Measurements from ENCODE around the gene CCDC158.

CCDC158 gene

GRCh38 chr4:76420762-76421581 is at the start of gene CCDC158:
TSS of gene CCDC158 (minus strand) at chr4:76421141. CDS start at chr4:76403207, 17,934 bp downstream.
- H3K27me3 ChIP-seq (ENCODE audit: insufficient read depth, low read length) = no peaks in the 10 kb centered on the region
- no peaks in the 10 kb centered on the region for H3K4me1 ChIP-seq (ENCODE audit: insufficient read depth, low read length, severe bottlenecking)
- H3K9me3 ChIP-seq (ENCODE audit: low read length) = no peaks in the 10 kb centered on the region
- no peaks in the 10 kb centered on the region for H3F3A ChIP-seq (ENCODE audit: insufficient read depth, low read length)
- no peaks in the 10 kb centered on the region for H3K36me3 ChIP-seq (ENCODE audit: insufficient read depth, low read length)
- H2AFZ ChIP-seq (ENCODE audit: low read length) = no peak within 1 kb of the TSS
- TF ChIP-seq CTCF (IDR thresholded peaks at IDR 0.05; ENCODE audit: low read length) (no peak), EZH2 (IDR thresholded peaks at IDR 0.05; ENCODE audit: borderline replicate concordance, low read length) (no peak)
- no peaks in the 10 kb centered on the region for H3K9me2 ChIP-seq (ENCODE audit: low read depth, low read length)
- no peak within 1 kb of the TSS for H3K9ac ChIP-seq (ENCODE audit: low read length)
- no peak within 1 kb of the TSS for H3K4me3 ChIP-seq (ENCODE audit: low read depth, low read length, poor library complexity, severe bottlenecking)
- H4K20me1 ChIP-seq (ENCODE audit: insufficient read depth, low read length) = no peaks in the 10 kb centered on the region
- no peak within 1 kb of the TSS for H3K27ac ChIP-seq (ENCODE audit: low read depth, low read length, poor library complexity, severe bottlenecking)
- H3K79me2 ChIP-seq (ENCODE audit: insufficient read depth, low read length) = no peaks in the 10 kb centered on the region
- no peak within 1 kb of the TSS for H3K4me2 ChIP-seq (ENCODE audit: low read length)

- no peak for TF ChIP-seq CTCF (IDR thresholded peaks at IDR 0.05; ENCODE audit: low read length)
- no peak for TF ChIP-seq EZH2 (IDR thresholded peaks at IDR 0.05; ENCODE audit: borderline replicate concordance, low read length)
- no peaks in the 10 kb centered on the region for H3K4me1 ChIP-seq (ENCODE audit: insufficient read depth, low read length, severe bottlenecking)
- no peaks in the 10 kb centered on the region for H3K27me3 ChIP-seq (ENCODE audit: insufficient read depth, low read length)
- no peaks in the 10 kb centered on the region for H3K36me3 ChIP-seq (ENCODE audit: insufficient read depth, low read length)
- H3K9ac ChIP-seq (ENCODE audit: low read length) = no peak overlapping the region
- no peak overlapping the region for H3K4me3 ChIP-seq (ENCODE audit: low read depth, low read length, poor library complexity, severe bottlenecking)
- H3K79me2 ChIP-seq (ENCODE audit: insufficient read depth, low read length) = no peaks in the 10 kb centered on the region
- no peaks in the 10 kb centered on the region for H3K9me2 ChIP-seq (ENCODE audit: low read depth, low read length)
- H3K27ac ChIP-seq (ENCODE audit: low read depth, low read length, poor library complexity, severe bottlenecking) = no peak overlapping the region
- no peak overlapping the region for H2AFZ ChIP-seq (ENCODE audit: low read length)
- no peaks in the 10 kb centered on the region for H3K9me3 ChIP-seq (ENCODE audit: low read length)
- no peak overlapping the region for H3K4me2 ChIP-seq (ENCODE audit: low read length)
- no peaks in the 10 kb centered on the region for H3F3A ChIP-seq (ENCODE audit: insufficient read depth, low read length)
- H4K20me1 ChIP-seq (ENCODE audit: insufficient read depth, low read length) = no peaks in the 10 kb centered on the region
Observed at GRCh38 chr4:76470532-76470931, 49.6 kb upstream of the CCDC158 start.

DNA sequence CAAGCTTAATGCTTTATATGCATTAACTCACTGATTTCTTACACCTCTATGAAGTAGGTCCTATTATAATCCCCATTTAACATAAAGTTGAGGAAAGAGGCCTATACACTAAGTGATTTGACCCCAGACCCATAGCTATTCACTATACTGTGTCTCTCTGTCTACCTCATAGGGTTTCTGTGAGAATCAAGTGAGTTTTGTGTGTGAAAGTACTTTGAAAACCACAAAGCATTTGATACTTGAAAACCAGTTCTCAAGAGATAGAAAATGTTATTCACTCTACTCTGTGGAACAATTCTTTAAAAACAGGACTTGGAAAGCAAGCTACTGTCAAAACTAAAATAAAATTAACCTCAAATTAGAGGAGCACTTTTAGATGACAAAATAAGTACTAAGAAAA is 49.1 kb upstream of the CCDC158 start:
- no peaks in the 10 kb centered on the region for H3K9me3 ChIP-seq (ENCODE audit: low read length)
- H3K4me1 ChIP-seq (ENCODE audit: insufficient read depth, low read length, severe bottlenecking) = no peaks in the 10 kb centered on the region
- H3K36me3 ChIP-seq (ENCODE audit: insufficient read depth, low read length) = no peaks in the 10 kb centered on the region
- H2AFZ ChIP-seq (ENCODE audit: low read length) = no peak overlapping the region
- H3K79me2 ChIP-seq (ENCODE audit: insufficient read depth, low read length) = no peaks in the 10 kb centered on the region
- no peak overlapping the region for H3K4me2 ChIP-seq (ENCODE audit: low read length)
- TF ChIP-seq CTCF (IDR thresholded peaks at IDR 0.05; ENCODE audit: low read length) (no peak), EZH2 (IDR thresholded peaks at IDR 0.05; ENCODE audit: borderline replicate concordance, low read length) (no peak)
- H3K27me3 ChIP-seq (ENCODE audit: insufficient read depth, low read length) = no peaks in the 10 kb centered on the region
- H3K27ac ChIP-seq (ENCODE audit: low read depth, low read length, poor library complexity, severe bottlenecking) = no peak overlapping the region
- no peaks in the 10 kb centered on the region for H3K9me2 ChIP-seq (ENCODE audit: low read depth, low read length)
- H3F3A ChIP-seq (ENCODE audit: insufficient read depth, low read length) = no peaks in the 10 kb centered on the region
- no peak overlapping the region for H3K9ac ChIP-seq (ENCODE audit: low read length)
- H4K20me1 ChIP-seq (ENCODE audit: insufficient read depth, low read length) = no peaks in the 10 kb centered on the region
- no peak overlapping the region for H3K4me3 ChIP-seq (ENCODE audit: low read depth, low read length, poor library complexity, severe bottlenecking)
